Lower leg skin (tissue), 3 donors: ENCODE results near the gene MCRIP1.

Source experiments
- CTCF ChIP-seq, 3 donors: fragments of 450-650 bp; IDR thresholded peaks; one replicate each; pipeline ENCODE4 v1.5.1; 2016; ENCODE audit warnings: antibody characterized with exemption in 3 of 3, mild to moderate bottlenecking in 3 of 3, moderate library complexity in 2 of 3
- POLR2A ChIP-seq, 2 donors: fragments of 450-650 bp; IDR thresholded peaks; one replicate each; pipeline ENCODE4 v1.6.1; 2016 to 2017; ENCODE audit warnings: antibody characterized with exemption in 2 of 2, mild to moderate bottlenecking in 1 of 2, moderate library complexity in 1 of 2

- no peak for TF ChIP-seq CTCF (IDR thresholded peaks at IDR 0.05)
- TF ChIP-seq POLR2A (IDR thresholded peaks at IDR 0.05), result no peak
These were observed 35.0 kb upstream of the MCRIP1 start for GRCh38 chr17:81867991-81868673.
